Measurements from ENCODE around the gene ARHGAP36.

ARHGAP36 gene, protein sequence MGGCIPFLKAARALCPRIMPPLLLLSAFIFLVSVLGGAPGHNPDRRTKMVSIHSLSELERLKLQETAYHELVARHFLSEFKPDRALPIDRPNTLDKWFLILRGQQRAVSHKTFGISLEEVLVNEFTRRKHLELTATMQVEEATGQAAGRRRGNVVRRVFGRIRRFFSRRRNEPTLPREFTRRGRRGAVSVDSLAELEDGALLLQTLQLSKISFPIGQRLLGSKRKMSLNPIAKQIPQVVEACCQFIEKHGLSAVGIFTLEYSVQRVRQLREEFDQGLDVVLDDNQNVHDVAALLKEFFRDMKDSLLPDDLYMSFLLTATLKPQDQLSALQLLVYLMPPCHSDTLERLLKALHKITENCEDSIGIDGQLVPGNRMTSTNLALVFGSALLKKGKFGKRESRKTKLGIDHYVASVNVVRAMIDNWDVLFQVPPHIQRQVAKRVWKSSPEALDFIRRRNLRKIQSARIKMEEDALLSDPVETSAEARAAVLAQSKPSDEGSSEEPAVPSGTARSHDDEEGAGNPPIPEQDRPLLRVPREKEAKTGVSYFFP

GRCh38 chrX:131058136-131058868 lies at the start of gene ARHGAP36:
Gene ARHGAP36, plus strand, starts transcription at chrX:131058346. Its CDS starts 23,320 bp downstream, at chrX:131081666.
- DNase-seq (ENCODE audit: low read depth, low spot score), result no peak
- H3K27ac ChIP-seq, result no peak within 1 kb of the TSS
- no peak within 1 kb of the TSS for H3K4me3 ChIP-seq
- TF ChIP-seq FOXP2 (optimal IDR thresholded peaks at IDR 0.05; ENCODE audit: control extremely low read depth, extremely low read length, insufficient read depth), result no peak
- no peak for TF ChIP-seq EZH2 (IDR thresholded peaks at IDR 0.05)
- TF ChIP-seq POLR2AphosphoS5 (IDR thresholded peaks at IDR 0.05; ENCODE audit: borderline replicate concordance, low read depth, low read length), result no peak
- H3K36me3 ChIP-seq (ENCODE audit: insufficient read depth, low read length), result no peaks in the 10 kb centered on the region
- H3K9me3 ChIP-seq (ENCODE audit: low read depth, low read length), result no peaks in the 10 kb centered on the region
- no peak within 1 kb of the TSS for H3K9ac ChIP-seq (ENCODE audit: insufficient read length)

DNA sequence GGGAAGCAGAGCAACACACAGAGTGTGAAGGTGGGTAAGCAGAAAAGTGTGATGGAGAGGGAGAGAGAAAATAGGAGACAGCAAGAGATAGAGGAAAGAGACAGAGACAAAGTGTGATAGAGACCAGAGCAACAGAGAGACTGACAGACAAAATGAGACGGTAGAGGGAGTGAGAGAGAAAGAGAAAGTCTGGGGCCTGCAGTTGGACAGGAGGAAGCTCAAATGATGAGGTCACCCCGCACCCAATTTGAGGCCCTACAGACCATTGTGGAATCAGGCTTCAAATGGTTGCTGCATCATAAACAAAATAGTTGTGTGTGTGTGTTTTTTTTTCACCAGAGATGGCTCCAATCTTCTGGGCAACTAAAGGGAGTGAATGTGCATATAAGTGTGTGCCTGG lies 48.0 kb upstream of the ARHGAP36 start:
- H3K9ac ChIP-seq (ENCODE audit: insufficient read length), result no peak overlapping the region
- TF ChIP-seq FOXP2 (optimal IDR thresholded peaks at IDR 0.05; ENCODE audit: control extremely low read depth, extremely low read length, insufficient read depth) (no peak), POLR2AphosphoS5 (IDR thresholded peaks at IDR 0.05; ENCODE audit: borderline replicate concordance, low read depth, low read length) (no peak), EZH2 (IDR thresholded peaks at IDR 0.05) (no peak)
- H3K36me3 ChIP-seq (ENCODE audit: insufficient read depth, low read length), result no peaks in the 10 kb centered on the region

DNA sequence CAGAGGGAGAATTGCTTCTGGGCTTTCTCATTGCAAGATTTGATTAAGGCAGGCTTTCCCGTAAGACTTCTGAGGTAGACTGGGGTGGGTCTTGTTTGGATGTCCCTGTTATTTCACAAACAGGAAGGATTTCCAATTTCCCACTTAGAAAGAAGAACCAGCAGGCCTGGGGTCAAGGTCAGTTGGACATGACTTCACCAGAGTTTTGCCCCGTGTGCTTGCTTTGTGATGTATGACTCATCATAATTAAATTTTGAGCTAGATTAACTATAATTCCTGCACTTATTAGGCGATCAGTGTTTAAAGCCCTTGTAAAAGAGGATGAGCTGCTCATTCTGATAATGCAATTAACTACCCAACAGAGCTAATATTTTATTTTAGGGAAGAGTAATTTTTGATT lies 32.8 kb upstream of the ARHGAP36 start:
- TF ChIP-seq POLR2AphosphoS5 (IDR thresholded peaks at IDR 0.05; ENCODE audit: borderline replicate concordance, low read depth, low read length) (no peak), FOXP2 (optimal IDR thresholded peaks at IDR 0.05; ENCODE audit: control extremely low read depth, extremely low read length, insufficient read depth) (no peak), EZH2 (IDR thresholded peaks at IDR 0.05) (no peak)
- Histone ChIP-seq H3K4me3 (no peak overlapping the region), H3K9me3 (ENCODE audit: low read depth, low read length) (no peaks in the 10 kb centered on the region), H3K9ac (ENCODE audit: insufficient read length) (no peak overlapping the region), H3K36me3 (ENCODE audit: insufficient read depth, low read length) (no peaks in the 10 kb centered on the region), H3K27ac (no peak overlapping the region)
- DNase-seq (ENCODE audit: low read depth, low spot score), result no peak

More for the DNA sequence above, 48.0 kb upstream of the ARHGAP36 start:
- Histone ChIP-seq H3K9me3 (ENCODE audit: low read depth, low read length) (no peaks in the 10 kb centered on the region), H3K4me3 (no peak overlapping the region), H3K27ac (no peak overlapping the region)
- no peak for DNase-seq (ENCODE audit: low read depth, low spot score)

DNA sequence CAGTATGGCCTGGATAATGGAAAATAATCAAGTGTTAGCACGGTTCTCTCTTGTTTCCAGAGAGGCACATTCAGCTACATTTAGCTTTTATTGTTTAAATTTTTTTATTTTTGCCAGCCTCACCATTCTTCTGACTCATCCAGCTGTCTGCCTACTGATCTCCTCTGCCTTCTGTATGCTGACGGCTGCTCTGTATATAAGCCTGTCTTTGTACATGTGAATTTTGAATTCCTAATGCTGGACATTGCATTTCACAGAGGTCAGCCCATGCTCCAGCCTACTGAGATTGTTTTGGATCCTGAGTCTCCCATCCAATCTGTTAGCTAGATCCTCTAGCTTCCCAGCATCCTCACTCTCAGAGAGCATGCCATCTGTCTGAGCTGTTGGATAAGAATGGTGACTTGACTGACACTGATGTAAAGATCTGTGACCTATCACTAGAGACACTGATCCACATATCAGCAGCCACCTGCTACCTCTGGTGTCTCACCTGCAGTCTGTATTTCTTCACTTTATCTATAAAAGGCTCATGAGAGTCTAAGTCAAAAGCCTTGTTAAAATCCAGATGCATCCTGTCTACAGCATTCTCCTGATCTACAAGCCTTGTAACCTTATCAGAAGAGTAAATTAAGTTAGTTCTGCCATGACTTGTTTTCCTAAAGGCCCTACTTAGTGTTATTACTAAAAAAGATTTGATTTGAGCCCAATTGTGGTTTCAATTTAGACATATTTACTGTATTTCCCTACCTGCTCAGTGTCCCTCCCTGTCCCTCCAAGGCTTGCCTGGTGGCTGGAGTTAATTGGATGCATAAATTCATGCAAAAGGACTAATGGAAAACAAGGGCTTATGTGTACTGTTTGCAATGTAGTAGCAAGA lies 25.6 kb upstream of the ARHGAP36 start:
- Histone ChIP-seq H3K36me3 (ENCODE audit: insufficient read depth, low read length) (no peaks in the 10 kb centered on the region), H3K4me3 (no peak overlapping the region), H3K27ac (no peak overlapping the region), H3K9me3 (ENCODE audit: low read depth, low read length) (no peaks in the 10 kb centered on the region), H3K9ac (ENCODE audit: insufficient read length) (no peak overlapping the region)
- TF ChIP-seq POLR2AphosphoS5 (IDR thresholded peaks at IDR 0.05; ENCODE audit: borderline replicate concordance, low read depth, low read length) (no peak), EZH2 (IDR thresholded peaks at IDR 0.05) (no peak), FOXP2 (optimal IDR thresholded peaks at IDR 0.05; ENCODE audit: control extremely low read depth, extremely low read length, insufficient read depth) (no peak)
- no peak for DNase-seq (ENCODE audit: low read depth, low spot score)

DNA sequence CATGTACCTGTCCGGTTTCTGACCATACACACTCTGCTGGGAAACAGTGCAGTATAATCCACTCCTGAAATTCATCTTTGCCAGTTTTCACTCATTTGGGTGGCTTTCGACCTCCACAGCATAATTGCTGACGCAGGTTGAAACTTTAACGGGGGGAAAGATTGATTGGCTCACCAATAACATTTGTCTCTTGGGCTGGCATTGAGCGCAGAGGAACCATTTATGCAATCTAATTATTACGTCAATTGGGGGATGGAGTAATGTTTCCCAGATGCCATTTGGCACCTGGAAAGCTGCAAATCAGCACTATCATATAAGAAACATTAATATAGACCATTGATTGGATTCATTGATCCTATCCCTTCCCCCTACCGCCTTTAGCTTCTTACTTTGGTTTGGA lies 24.1 kb upstream of the ARHGAP36 start:
- no peak for DNase-seq (ENCODE audit: low read depth, low spot score)
- no peak overlapping the region for H3K4me3 ChIP-seq
- H3K9ac ChIP-seq (ENCODE audit: insufficient read length), result no peak overlapping the region
- no peaks in the 10 kb centered on the region for H3K9me3 ChIP-seq (ENCODE audit: low read depth, low read length)
- H3K36me3 ChIP-seq (ENCODE audit: insufficient read depth, low read length), result no peaks in the 10 kb centered on the region
- TF ChIP-seq POLR2AphosphoS5 (IDR thresholded peaks at IDR 0.05; ENCODE audit: borderline replicate concordance, low read depth, low read length) (no peak), FOXP2 (optimal IDR thresholded peaks at IDR 0.05; ENCODE audit: control extremely low read depth, extremely low read length, insufficient read depth) (no peak), EZH2 (IDR thresholded peaks at IDR 0.05) (no peak)
- H3K27ac ChIP-seq, result no peak overlapping the region

DNA sequence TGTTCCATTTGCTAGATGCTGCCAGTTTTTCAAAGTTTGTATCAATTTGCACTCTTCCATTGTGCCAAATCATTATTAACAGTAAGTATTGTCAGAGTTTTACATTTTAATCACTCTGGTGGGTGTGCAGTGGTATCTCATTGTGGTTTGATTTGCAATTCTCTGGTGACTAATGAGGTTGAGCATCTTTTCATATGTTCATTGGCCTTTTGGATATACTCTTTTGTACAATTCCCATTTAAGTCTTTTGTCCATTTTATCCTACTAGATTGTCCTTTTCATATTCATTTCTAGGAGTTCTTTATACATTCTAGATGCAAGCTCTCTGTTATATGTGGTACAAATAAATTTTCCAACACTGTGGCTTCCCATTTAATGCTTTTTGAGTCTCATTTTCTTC lies 17.4 kb upstream of the ARHGAP36 start:
- Histone ChIP-seq H3K27ac (no peak overlapping the region), H3K9ac (ENCODE audit: insufficient read length) (no peak overlapping the region), H3K9me3 (ENCODE audit: low read depth, low read length) (no peaks in the 10 kb centered on the region), H3K4me3 (no peak overlapping the region), H3K36me3 (ENCODE audit: insufficient read depth, low read length) (no peaks in the 10 kb centered on the region)
- no peak for TF ChIP-seq FOXP2 (optimal IDR thresholded peaks at IDR 0.05; ENCODE audit: control extremely low read depth, extremely low read length, insufficient read depth)
- TF ChIP-seq POLR2AphosphoS5 (IDR thresholded peaks at IDR 0.05; ENCODE audit: borderline replicate concordance, low read depth, low read length), result no peak
- no peak for TF ChIP-seq EZH2 (IDR thresholded peaks at IDR 0.05)
- no peak for DNase-seq (ENCODE audit: low read depth, low spot score)

DNA sequence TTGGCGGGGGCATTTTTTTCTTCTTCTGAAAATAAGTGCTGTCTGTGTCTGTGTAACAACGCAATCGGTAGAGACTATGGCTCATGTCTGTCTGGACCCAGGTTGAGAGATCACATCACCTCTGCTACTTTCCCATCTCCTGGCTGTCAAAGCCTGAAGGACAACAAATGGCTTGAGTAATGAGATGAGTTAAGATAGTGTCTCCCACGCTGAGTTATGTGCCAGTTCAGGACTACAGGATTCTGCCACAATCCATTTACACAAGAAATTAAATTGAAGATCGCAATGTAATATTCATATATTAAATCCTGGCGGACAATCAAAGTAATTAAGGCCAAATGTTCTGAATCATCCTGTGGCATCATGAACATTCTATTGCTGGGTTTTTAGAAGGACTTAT lies 16.5 kb upstream of the ARHGAP36 start:
- no peak for DNase-seq (ENCODE audit: low read depth, low spot score)
- no peak for TF ChIP-seq EZH2 (IDR thresholded peaks at IDR 0.05)
- no peak for TF ChIP-seq POLR2AphosphoS5 (IDR thresholded peaks at IDR 0.05; ENCODE audit: borderline replicate concordance, low read depth, low read length)
- no peak for TF ChIP-seq FOXP2 (optimal IDR thresholded peaks at IDR 0.05; ENCODE audit: control extremely low read depth, extremely low read length, insufficient read depth)
- Histone ChIP-seq H3K27ac (no peak overlapping the region), H3K4me3 (no peak overlapping the region), H3K9ac (ENCODE audit: insufficient read length) (no peak overlapping the region), H3K9me3 (ENCODE audit: low read depth, low read length) (no peaks in the 10 kb centered on the region), H3K36me3 (ENCODE audit: insufficient read depth, low read length) (no peaks in the 10 kb centered on the region)

All from SK-N-MC (cell line).